Nephron (organoid): ENCODE data around the gene UBE2QL1.

Experiments used
- H3K27ac Mint-ChIP-seq, 3 experiments: 2 replicates each; pipeline ENCODE4 v1.8.0; 2020; ENCODE audit warnings: mixed read lengths in 3 of 3, mild to moderate bottlenecking in 2 of 3, moderate library complexity in 1 of 3
- H3K27me3 Mint-ChIP-seq: 2 replicates; pipeline ENCODE4 v1.8.0; 2021; ENCODE audit warnings: low read depth, mild to moderate bottlenecking, moderate library complexity, mixed read lengths
- H3K36me3 Mint-ChIP-seq: 2 replicates; pipeline ENCODE4 v1.8.0; 2020; ENCODE audit warnings: low read depth, mixed read lengths
- H3K4me1 Mint-ChIP-seq: 2 replicates; pipeline ENCODE4 v1.8.0; 2020; ENCODE audit warnings: mixed read lengths
- H3K4me3 Mint-ChIP-seq, 3 experiments: 2 replicates each; pipeline ENCODE4 v1.8.0; 2020; ENCODE audit warnings: mild to moderate bottlenecking in 3 of 3, mixed read lengths in 3 of 3, moderate library complexity in 2 of 3
- H3K9me3 Mint-ChIP-seq: 2 replicates; pipeline ENCODE4 v1.8.0; 2020; ENCODE audit warnings: mixed read lengths
- CTCF ChIP-seq, 3 experiments: fragments of 200-600 bp; sonication (generic); IDR thresholded peaks; one replicate each; pipeline ENCODE4 v1.5.0; 2021; ENCODE audit warnings: antibody characterized with exemption in 3 of 3; ENCODE audit not compliant: unreplicated experiment in 3 of 3

The UBE2QL1 gene

GRCh38 chr5:6458833-6459232 lies 10.2 kb downstream of the UBE2QL1 start:
- no peak for TF ChIP-seq CTCF (IDR thresholded peaks at IDR 0.05; ENCODE audit: unreplicated experiment in 3 of 3)
- Mint-ChIP-seq H3K4me3 (no peak overlapping the region), H3K4me1 (no peaks in the 10 kb centered on the region), H3K36me3 (no peaks in the 10 kb centered on the region), H3K9me3 (no peaks in the 10 kb centered on the region), H3K27ac (no peak overlapping the region), H3K27me3 (peaks cover 53% of the 10 kb centered on the region)

- no peaks in the 10 kb centered on the region for H3K36me3 Mint-ChIP-seq
- TF ChIP-seq CTCF (IDR thresholded peaks at IDR 0.05; ENCODE audit: unreplicated experiment in 3 of 3), result no peak
- H3K27ac Mint-ChIP-seq, result no peak overlapping the region
- peaks cover 46% of the 10 kb centered on the region for H3K27me3 Mint-ChIP-seq
- H3K4me3 Mint-ChIP-seq, result no peak overlapping the region
- H3K4me1 Mint-ChIP-seq, result no peaks in the 10 kb centered on the region
- no peaks in the 10 kb centered on the region for H3K9me3 Mint-ChIP-seq
These were observed 11.2 kb downstream of the UBE2QL1 start for GRCh38 chr5:6459896-6460295.

DNA sequence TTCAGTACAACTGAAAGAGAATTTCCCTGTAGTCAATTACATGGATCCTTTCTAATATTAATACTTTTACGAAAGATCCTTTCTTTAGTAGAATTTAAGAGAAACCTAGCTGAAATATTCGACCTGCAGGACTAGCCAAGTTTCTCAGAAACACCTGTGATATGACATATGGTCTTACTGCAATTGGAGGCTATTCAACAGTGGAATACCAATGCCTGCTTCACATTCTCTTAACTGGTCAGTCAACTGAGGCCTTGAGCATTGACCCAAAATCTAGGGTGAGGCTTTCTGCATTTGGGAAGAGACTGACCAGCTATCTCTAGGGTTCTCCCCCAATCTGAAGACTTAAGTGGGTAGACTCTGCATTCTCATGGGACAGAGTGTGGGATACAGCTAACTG lies 12.3 kb downstream of the UBE2QL1 start:
- TF ChIP-seq CTCF (IDR thresholded peaks at IDR 0.05; ENCODE audit: unreplicated experiment in 3 of 3), result no peak
- no peaks in the 10 kb centered on the region for H3K9me3 Mint-ChIP-seq
- H3K4me1 Mint-ChIP-seq, result no peaks in the 10 kb centered on the region
- H3K27me3 Mint-ChIP-seq, result peaks cover 38% of the 10 kb centered on the region
- H3K36me3 Mint-ChIP-seq, result no peaks in the 10 kb centered on the region
- no peak overlapping the region for H3K4me3 Mint-ChIP-seq
- no peak overlapping the region for H3K27ac Mint-ChIP-seq

- no peaks in the 10 kb centered on the region for H3K36me3 Mint-ChIP-seq
- H3K27ac Mint-ChIP-seq, result no peak overlapping the region
- TF ChIP-seq CTCF (IDR thresholded peaks at IDR 0.05; ENCODE audit: unreplicated experiment in 3 of 3), result no peak
These were observed 13.4 kb downstream of the UBE2QL1 start for GRCh38 chr5:6461793-6462650.

GRCh38 chr5:6462671-6463070 lies 14.0 kb downstream of the UBE2QL1 start:
- no peak overlapping the region for H3K4me3 Mint-ChIP-seq
- no peaks in the 10 kb centered on the region for H3K9me3 Mint-ChIP-seq
- no peak overlapping the region for H3K27ac Mint-ChIP-seq
- no peak for TF ChIP-seq CTCF (IDR thresholded peaks at IDR 0.05; ENCODE audit: unreplicated experiment in 3 of 3)
- H3K36me3 Mint-ChIP-seq, result no peaks in the 10 kb centered on the region
- peaks cover 24% of the 10 kb centered on the region for H3K27me3 Mint-ChIP-seq
- H3K4me1 Mint-ChIP-seq, result peaks cover under 1% of the 10 kb centered on the region

More at GRCh38 chr5:6461793-6462650, 13.4 kb downstream of the UBE2QL1 start:
- Mint-ChIP-seq H3K9me3 (no peaks in the 10 kb centered on the region), H3K4me1 (no peaks in the 10 kb centered on the region), H3K4me3 (no peak overlapping the region), H3K27me3 (peaks cover 30% of the 10 kb centered on the region)

- H3K4me1 Mint-ChIP-seq, result peaks cover 6% of the 10 kb centered on the region
- peaks cover 26% of the 10 kb centered on the region for H3K27me3 Mint-ChIP-seq
- no peaks in the 10 kb centered on the region for H3K36me3 Mint-ChIP-seq
- no peak for TF ChIP-seq CTCF (IDR thresholded peaks at IDR 0.05; ENCODE audit: unreplicated experiment in 3 of 3)
- H3K27ac Mint-ChIP-seq, result no peak overlapping the region
- no peaks in the 10 kb centered on the region for H3K9me3 Mint-ChIP-seq
- no peak overlapping the region for H3K4me3 Mint-ChIP-seq
These were observed 15.8 kb downstream of the UBE2QL1 start for GRCh38 chr5:6464441-6464840.
